Muscle of back (tissue), 11 donors: ENCODE measurements around the gene MYO15A. TPM values are rescaled to one million over a fixed set of nuclear protein-coding genes. Genes with fewer than 3 reads are reported as not detected.
"Not testable (repeated sequence)": the region's sequence is repeated elsewhere in the genome, so short reads cannot be mapped to it uniquely, and the experiment has no call there.

Experiments used
- DNase-seq, 3 donors: peaks; one replicate each; pipeline versions ENCODE4 v3.0.0 to v3.0.0-alpha.2; 2013
- polyA plus RNA-seq, 10 donors: library from polyadenylated mRNA; unstranded; fragments of 120-200 nt; gene quantifications; one replicate each; pipeline ENCODE4 v1.2.1, GENCODE V29; 2013; ENCODE audit not compliant: insufficient read length in 10 of 10

Gene MYO15A
- polyA plus RNA-seq, 10 donors, result 0.72 to 2.0 (median 1.1) TPM

DNA sequence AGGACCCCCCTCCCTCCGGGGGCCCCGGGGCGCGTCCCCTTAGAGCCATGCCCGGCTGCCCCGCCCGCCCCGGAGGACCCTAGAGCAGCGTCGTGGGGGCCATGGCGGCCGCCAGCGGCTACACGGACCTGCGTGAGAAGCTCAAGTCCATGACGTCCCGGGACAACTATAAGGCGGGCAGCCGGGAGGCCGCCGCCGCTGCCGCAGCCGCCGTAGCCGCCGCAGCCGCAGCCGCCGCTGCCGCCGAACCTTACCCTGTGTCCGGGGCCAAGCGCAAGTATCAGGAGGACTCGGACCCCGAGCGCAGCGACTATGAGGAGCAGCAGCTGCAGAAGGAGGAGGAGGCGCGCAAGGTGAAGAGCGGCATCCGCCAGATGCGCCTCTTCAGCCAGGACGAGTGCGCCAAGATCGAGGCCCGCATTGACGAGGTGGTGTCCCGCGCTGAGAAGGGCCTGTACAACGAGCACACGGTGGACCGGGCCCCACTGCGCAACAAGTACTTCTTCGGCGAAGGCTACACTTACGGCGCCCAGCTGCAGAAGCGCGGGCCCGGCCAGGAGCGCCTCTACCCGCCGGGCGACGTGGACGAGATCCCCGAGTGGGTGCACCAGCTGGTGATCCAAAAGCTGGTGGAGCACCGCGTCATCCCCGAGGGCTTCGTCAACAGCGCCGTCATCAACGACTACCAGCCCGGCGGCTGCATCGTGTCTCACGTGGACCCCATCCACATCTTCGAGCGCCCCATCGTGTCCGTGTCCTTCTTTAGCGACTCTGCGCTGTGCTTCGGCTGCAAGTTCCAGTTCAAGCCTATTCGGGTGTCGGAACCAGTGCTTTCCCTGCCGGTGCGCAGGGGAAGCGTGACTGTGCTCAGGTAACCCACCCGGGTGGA lies 75.8 kb downstream of the MYO15A start:
- DNase-seq, result peak in 2 of 3 donors; percentile 22 to 71

DNA sequence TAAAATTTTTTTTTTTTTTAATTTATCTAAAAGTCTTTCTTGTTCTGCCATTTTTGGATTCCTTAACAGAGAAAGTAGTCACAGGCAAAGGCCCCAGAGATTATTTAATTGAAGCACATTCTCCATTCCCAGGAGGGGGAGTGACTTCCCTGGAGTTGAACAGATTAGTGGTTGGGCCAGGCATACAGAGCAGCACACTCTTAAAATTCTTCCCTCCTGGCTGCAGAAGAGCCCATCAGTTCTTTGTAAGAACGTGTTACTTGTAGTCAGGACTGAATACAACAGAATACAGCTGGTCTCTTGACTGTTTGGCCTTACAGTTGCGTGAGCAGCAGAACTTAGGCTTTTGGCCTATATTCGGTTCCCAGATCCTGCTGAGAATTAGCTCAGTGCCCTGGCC lies 76.8 kb downstream of the MYO15A start:
- DNase-seq, result peak in 1 of 3 donors; percentile 33

DNA sequence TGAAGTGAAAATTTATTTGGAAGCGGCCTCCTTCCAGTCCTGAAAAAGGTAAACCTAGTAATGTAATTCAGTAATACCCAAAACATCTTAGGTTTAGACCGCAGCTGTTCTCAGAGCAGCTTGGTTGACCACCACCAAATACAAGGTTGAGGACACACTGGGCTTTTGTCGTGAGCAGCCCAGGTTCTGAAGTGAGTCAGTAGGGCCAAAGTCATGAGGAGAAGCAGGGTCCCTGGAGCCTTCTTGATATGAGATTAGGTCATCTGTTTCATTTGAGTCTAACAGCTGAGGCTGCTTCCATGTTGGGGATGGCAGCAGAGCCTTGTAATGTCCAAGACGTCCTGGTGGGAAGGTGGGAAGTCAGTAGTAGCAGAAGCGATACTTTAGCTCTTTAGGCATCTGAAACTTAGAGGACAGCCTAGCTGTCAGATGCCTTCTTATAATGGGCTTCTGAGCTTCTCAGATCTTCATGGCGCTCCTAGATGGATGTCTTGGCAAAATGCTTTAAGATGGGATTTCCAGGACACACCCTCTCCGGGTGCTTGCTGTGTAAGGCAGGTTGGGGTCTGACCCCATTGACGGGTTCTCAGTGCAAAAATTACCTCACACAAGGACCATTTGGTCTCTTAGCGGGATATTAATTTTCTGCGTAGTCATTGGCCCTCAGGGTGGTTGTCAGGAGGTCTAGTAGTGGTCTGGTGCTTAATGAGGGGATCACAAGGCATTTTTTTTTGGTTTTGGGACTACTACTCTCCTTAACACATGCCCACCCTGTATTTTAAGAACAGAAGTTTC lies 77.5 kb downstream of the MYO15A start:
- DNase-seq, result peak in 1 of 3 donors; percentile 54

DNA sequence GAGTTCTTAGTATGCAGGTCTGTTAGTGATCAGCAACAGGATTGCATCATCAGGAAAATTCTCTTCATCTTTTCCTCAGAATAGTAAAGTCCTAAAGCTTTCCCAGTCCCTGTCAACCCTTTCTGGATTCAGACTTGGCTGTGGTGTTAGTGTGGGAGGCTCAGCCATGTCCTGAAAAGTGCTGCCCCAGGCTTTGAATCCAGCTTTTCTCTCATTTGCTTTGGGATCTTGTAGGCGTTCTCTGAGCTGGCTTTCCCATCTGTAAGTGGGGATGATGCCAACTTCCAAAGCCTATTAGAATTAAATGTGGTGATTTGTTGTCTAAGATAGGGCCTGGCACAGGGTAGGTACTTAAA lies 78.0 kb downstream of the MYO15A start:
- DNase-seq, result peak; percentile 36 to 69 (median 61)

DNA sequence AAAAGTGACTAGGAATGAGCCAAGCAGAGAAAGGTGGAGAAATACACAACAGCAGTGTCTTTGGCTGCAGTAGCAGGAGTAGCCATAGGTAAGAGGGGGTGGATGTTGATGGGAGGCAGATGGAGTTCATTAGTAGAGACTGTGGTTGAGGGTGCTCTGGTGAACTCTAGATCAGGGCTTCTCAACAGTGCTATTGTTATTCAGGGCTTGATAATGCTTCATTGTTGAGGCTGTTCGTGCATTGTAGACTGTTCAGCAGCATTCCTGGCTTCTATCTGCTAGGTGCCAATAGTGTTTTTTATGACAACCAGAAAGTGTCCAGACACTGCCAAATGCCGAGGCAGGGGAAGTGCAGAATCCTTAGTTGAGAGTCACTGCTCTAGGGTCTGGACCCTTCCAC lies 78.7 kb downstream of the MYO15A start:
- no peak for DNase-seq

DNA sequence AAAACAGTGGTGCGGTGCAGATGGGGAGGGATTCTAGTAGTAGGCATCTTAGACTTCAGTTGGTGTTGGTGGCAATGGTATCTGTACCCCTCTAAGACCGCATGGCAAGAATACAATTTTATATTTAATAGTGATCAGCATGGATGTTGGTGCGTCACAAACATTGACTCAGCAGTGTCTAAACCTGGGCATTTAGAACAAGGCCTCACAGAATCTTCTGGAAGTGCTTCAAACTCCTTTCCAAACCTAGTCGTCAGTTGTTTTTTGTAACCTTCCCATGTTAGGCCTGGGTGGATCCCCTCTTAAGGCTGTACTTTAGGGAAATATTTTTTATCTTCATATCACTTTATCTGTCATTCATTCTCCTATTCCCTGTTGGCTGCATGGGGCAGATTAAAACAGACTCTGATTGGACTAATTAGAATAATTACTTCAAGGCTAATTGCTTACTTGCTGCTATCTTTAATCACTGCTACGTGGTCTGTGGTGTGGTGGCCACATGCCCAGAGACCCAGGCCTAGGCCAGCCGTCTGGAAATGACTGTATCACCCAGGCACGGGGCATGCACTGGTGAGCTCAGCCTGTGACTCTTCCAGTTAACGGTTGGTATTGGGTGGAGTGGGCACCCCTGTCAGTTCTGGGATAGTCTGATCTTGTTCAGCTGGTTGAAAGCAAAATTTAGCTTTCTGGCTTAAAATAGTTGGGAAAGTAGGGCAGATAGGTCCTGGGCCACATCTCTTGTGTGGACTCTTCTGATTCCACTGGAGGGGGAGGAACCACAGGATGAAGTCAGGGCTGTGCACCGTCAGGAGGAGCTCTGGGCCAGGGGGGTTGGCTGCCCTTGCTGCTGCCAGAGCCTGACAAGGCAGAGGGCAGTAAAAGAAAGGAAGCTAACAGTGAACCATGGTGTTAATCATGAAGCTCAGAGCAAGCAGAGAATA lies 79.5 kb downstream of the MYO15A start:
- no peak for DNase-seq

DNA sequence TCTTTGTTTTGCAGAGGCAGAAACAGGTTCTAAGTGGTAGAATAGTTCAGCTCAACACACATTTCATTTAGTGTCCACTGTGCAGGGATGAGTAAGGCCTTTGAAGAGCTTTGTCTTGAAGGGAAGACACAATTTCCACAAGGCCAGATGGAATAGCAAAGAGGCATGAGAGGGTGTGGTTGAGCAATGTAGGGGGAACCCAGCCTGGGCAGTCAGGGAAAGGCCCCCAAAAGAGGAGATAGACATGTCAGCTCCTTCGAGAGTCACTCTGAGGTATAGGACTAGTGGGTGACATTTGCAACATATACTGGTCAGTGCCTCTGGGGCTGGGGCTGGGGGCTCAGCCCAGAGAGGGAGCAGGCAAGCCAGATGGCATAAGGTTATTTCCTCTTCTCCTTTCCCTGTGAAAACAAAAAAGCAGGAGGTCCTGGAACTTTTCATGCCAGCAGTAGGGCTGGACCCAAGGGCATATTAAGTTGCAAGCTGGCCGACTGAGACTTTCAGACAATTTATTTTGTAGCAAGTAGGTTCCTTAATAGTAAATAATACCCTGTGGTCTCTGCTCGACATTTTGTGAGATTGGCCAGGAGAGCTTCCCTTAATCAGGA lies 82.2 kb downstream of the MYO15A start:
- no peak for DNase-seq

DNA sequence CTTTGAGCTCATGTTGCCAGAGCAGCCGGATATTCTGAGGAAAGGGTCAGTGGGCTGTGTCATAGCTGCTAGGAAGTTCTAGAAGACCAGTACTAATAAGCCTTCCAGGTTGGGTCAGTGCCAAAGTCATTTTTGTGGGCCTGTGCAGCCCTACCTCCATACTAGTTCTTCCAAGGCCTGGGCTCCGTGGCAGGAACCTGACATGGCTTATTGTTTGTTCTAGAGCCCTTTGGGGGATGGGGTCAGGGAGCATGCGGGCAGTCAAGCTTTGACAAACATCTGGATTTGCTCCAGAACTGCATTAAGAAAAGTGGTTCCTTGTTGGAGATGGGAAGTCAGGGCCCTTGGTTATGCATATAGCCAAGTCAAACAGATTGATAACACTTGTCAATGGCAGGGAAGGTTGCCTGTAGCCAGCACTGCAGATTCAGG lies 82.7 kb downstream of the MYO15A start:
- peak in 1 of 3 donors; percentile 48 for DNase-seq

DNA sequence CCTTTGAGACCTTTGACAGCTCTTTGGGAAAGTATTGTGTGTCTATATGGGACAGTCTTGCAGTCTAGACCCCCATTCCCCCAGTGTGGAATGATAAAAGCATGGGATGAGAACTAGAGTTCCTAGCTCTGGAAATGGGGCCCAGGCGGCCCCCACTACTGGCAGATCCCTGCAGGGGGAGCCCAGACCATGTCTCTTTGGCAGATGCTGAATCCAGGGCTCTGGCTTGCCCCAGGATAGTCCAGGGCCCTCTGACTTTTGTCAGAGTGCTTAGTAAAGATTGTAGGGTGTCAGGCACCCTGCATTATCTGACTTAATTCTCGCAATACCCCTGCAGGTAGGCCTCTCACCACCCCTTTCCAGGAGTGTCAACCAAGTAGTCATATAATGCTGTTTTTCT lies 83.4 kb downstream of the MYO15A start:
- no peak for DNase-seq

DNA sequence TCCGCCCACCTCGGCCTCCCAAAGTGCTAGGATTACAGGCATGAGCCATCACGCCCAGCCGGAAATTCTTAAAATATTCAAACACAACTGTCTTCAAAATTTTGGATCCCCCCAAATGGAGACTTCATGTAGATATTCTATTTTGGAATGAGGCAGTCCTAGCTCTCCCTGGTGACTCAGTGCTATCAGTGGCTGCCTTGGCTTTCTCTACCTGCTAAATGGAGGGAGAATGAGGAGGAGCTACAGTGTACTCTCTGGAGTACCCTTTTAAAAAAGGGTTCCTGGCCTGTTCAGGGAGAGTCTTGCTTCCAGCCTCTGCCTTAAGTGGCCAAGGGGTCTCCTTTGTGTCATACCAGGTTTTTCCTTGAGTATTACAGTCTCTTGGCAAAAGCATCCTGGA lies 85.8 kb downstream of the MYO15A start:
- DNase-seq, result no peak

DNA sequence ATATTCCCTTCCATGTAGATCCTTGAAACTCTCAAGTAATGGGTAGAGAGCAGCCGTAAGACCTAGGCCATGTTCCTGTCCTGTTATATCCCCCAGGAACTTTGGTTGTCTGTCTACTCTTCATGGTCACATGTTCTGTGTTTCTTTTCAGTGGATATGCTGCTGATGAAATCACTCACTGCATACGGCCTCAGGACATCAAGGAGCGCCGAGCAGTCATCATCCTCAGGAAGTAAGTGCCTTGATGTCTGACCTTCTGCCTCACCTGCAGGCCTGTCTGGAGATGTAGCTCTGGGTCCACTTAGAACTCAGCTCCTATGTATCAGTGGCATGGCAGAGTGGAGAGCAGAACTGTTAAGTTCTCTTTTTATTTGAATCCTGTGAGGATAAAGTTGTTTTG lies 86.2 kb downstream of the MYO15A start:
- DNase-seq, result no peak

DNA sequence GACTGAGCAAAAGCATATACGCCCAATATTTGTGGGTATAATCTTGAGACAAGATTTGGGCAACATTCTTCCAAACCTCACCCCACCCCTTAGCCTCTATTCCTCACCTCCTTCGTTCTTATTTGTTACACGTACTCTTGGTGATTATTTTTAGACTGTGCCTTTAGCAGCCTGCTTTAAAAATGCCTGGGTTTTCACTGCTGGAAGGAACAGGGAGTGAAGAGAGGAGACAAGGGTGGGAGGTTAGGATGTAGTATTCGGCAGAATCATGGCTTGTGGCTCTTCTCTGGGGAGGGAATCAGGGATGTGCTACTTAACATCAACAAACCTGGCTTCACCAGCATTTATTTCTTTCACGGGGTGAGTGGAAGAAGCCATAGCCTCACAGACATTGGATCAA lies 86.7 kb downstream of the MYO15A start:
- no peak for DNase-seq

DNA sequence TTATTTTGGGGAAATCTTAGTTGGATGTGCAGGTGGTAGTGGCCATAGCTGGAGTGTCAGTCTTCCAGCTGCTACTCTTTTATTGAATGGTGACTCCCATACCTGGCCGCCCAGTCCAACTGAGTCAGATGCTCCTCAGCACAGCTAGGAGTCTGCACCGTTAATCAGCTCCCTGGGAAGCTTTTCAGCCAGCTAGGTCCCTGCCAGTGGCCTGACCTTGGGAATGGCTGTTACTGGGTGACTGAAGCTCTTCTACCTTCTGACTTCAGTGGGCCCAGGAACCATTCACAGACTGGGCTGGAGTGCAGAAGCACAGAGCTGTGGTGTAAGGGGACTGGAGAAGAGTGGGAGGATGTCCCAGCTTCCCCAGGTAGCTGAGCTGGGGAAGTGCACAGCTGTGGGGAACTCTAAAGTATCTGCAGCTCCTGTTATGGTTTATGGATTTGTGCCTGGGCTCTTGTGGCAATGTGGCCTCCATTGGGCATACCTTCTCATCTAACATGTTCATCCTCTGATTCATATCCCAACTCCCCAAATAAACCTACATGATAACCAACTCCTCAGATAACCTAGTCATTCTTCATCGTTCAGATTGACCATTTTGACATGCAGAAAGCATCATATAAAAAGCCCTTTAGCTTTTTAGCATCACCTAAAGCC lies 89.1 kb downstream of the MYO15A start:
- no peak for DNase-seq

DNA sequence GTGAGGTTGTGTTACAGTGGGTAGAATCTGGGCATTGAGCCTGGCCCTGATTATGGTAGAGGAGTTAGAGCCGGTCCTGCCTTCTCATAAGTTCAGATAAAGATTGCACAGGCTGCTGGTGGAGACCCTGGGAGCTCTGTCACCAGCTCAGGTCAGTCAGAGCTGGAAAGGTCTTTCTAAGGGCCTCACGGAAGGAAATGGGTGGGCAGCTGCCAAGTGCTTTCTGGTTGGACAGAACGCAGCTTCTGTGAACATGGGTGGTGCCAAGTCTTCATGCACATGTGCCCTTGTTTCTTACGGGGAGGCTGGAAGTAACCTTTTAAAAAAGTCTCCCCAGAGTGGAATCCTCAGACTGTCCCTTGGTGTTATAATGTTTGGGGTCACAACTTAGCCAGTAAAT lies 90.0 kb downstream of the MYO15A start:
- no peak for DNase-seq

DNA sequence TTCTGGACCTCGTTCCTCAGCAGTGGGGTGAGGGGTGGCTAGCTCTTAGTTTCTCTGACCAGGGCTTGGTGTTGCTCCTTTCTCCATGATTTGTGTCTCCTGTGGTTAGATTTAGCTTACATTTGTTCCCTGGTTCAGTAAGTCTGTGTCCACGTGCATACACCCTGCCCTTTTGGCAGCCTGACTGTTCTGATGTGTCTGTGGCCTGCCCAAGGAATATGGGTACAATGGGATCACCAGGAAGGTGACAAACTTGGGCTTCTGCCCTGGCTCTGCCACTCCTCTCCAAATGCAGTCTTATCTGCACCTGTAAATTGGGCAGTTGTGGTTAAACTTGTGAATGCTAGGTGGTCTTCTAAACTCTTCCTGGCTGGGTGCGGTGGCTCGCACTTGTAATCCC lies 92.6 kb downstream of the MYO15A start:
- no peak for DNase-seq

DNA sequence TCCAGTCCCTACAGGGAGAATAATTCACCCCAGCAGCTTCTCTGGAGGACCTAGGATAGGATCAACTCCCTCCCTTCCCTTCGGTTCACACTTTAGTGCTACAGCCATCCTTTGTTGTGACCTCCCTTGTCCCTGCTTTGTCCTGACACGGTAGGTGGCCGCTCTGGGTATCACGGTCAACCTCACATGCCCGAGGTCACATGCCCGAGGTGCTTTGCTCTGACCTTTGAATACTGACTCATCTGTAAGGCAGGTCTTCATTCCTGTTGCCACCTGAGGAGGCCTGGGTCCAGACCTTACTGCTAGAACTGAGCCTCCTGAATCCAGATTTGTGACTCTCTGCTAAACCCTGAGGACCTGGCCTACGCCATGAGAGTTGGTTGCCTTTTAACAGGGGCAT lies 94.8 kb downstream of the MYO15A start:
- no peak for DNase-seq

DNA sequence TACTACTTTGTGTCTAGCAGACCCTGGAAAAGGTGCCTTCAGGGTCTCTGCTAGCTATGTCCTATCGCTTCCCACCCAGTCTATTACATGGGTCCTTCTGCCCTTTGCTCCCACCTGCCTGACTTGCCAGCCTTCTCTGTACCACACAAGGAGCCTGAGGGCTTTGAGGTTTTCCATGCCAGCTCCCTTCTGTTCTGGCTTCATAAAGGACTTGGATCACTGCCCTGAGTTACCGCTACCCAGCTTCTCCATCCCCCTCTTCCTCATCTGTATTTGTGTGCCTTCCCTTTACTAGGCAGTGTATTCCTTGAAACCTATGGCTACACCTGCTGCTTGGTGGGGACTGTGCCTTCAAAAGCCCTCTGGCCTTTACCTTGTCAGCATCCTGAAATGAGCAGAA lies 97.3 kb downstream of the MYO15A start:
- no peak for DNase-seq

DNA sequence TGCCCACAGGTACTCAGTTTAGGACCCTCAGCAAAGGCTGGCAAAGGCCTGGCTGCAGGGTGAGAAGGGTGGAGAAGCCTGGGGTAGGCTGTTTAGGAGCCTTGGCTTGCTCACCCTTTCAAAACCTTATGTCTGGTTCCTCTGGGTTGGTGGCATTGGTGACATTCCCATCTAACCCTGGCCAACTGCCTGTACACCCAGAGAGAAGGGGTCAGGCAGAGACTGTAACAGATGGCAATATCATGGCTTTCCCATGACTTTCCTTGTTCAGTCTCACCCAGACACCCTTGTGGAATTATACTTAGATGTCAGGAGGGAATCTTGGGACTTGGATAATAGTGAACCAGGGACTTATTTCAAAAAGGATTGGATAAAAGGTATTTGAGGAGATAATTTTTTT lies 98.4 kb downstream of the MYO15A start:
- no peak for DNase-seq

DNA sequence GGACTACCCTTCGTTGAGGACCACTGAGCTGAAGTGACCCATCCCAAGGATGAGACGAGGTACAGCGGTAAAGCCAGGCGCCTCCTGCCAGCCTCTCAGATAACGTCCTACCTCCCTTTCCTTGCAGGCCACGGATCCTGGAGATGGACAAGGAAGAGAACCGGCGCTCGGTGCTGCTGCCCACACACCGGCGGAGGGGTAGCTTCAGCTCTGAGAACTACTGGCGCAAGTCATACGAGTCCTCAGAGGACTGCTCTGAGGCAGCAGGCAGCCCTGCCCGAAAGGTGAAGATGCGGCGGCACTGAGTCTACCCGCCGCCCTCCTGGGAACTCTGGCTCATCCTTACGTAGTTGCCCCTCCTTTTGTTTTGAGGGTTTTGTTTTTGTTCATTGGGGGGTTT lies 99.5 kb downstream of the MYO15A start:
- no peak for DNase-seq

DNA sequence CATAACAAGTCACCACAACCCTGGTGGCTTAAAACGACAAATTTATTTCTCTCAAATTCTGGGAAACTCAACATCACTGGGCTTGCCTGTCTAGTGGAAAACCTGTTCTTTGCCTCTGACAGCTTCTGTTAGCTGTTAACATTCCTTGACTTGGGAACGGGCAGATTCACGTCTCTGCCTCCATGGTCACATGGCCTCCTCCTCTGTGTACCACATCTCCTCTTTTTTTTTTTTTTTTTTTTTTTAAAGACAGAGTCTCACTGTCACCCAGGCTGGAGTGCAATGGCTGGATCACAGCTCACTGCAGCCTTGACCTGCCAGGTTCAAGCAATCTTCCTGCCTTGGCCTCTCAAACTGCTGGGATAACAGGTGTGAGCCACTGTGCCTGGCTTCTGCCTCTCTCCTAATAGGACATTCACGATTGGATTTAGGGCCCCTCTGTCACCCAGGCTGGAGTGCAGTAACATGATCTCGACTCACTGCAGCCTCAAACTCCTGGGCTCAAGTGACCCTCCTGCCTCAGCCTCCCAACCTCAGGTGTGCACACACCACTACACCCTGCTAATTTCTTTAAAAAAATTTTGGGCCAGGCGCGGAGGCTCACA lies 105.2 kb downstream of the MYO15A start:
- DNase-seq, result no peak

DNA sequence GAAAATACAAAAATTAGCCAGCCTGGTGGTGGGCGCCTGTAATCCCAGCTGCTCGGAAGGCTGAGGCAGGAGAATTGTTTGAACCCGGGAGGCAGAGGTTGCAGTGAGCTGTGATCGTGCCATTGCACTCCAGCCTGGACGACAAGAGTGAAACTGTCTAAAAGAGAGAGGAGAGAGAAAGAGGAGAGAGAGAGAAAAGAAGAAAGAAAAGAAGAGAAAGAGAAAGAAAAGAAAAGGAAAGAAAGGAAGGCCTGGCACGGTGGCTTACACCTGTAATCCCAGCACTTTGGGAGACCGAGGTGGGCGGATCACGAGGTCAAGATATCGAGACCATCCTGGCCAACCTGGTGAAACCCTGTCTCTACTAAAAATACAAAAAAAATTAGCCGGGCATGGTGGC lies 108.3 kb downstream of the MYO15A start:
- not testable (repeated sequence) for DNase-seq
